HEK293 (cell line): ENCODE data around the gene CACHD1.

Experiments used
- ZNF274 ChIP-seq, 2 experiments: fragments of 200-500 bp in 1 of 2; fragments of 450-650 bp in 1 of 2; sonication (Bioruptor generic) in 1 of 2; formaldehyde crosslinking in 1 of 2; IDR thresholded peaks; 2 replicates each; pipeline versions ENCODE4 v1.5.1 to v1.6.1; 2014 to 2016; ENCODE audit warnings: borderline replicate concordance in 1 of 2, inconsistent platforms in 1 of 2, low read length in 1 of 2, missing biosample characterization in 1 of 2, missing genetic modification characterization in 1 of 2
- ZNF785 ChIP-seq: fragments of 450-650 bp; formaldehyde crosslinking; IDR thresholded peaks from 2 replicates; pipeline ENCODE4 v1.5.1; 2016; ENCODE audit warnings: missing biosample characterization, missing genetic modification characterization
- TF ChIP-seq, protein P1 (sequence below): fragments of 450-650 bp; formaldehyde crosslinking; IDR thresholded peaks from 2 replicates; pipeline ENCODE4 v1.5.1; 2016; ENCODE audit warnings: missing biosample characterization, missing genetic modification characterization

DNA sequence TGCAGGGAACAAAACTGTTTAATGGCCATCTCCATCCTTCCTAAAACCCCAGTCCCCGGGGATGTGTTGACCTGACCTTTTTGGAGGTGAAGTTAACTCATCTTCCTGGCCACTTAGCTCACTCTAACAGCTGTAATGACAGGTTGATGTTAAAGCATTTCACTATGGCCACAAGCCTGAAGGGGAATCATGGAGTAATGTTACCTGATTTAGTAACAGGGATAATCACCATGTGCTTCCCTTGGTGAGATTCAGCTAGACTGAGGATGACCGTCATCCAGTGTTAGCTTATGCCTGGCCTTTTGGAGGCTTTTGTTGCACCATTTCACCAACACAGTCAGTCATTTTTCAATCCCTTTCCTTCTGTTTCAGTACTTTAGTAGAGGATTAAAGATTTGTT, 210.7 kb downstream of the CACHD1 start:
- TF ChIP-seq ZNF274 (IDR thresholded peaks at IDR 0.05; ENCODE audit: low read length) = no peak
- no peak for TF ChIP-seq ZNF274 (tag by site-specific recombination; IDR thresholded peaks at IDR 0.05; ENCODE audit: borderline replicate concordance)
- TF ChIP-seq, protein P1, sequence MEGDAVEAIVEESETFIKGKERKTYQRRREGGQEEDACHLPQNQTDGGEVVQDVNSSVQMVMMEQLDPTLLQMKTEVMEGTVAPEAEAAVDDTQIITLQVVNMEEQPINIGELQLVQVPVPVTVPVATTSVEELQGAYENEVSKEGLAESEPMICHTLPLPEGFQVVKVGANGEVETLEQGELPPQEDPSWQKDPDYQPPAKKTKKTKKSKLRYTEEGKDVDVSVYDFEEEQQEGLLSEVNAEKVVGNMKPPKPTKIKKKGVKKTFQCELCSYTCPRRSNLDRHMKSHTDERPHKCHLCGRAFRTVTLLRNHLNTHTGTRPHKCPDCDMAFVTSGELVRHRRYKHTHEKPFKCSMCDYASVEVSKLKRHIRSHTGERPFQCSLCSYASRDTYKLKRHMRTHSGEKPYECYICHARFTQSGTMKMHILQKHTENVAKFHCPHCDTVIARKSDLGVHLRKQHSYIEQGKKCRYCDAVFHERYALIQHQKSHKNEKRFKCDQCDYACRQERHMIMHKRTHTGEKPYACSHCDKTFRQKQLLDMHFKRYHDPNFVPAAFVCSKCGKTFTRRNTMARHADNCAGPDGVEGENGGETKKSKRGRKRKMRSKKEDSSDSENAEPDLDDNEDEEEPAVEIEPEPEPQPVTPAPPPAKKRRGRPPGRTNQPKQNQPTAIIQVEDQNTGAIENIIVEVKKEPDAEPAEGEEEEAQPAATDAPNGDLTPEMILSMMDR (tag by site-specific recombination) = no peak
- TF ChIP-seq ZNF785 (tag by site-specific recombination) = no peak
